NCI-H82 treated with DMSO at 0.1 percent for 48 hours (cell line): Measurements from ENCODE around the gene MYG1.

Experiments used
- DNase-seq: peaks from one replicate; lab custom pipeline; 2025; ENCODE audit not compliant: unreplicated experiment; lab: John Stamatoyannopoulos, UW

Gene MYG1

GRCh38 chr12:53352331-53353256 lies 53.1 kb downstream of the MYG1 start:
- peak; percentile 74 for DNase-seq

- DNase-seq = no peak
Observed at GRCh38 chr12:53353257-53353655, 53.8 kb downstream of the MYG1 start.

- no peak for DNase-seq
Observed at GRCh38 chr12:53355121-53355520, 55.6 kb downstream of the MYG1 start.
